ENCODE results near the gene PNPLA1. TPM values are rescaled to one million over a fixed set of nuclear protein-coding genes. Genes with fewer than 3 reads are reported as not detected.
A peak's percentile ranks its signal among the peaks of the same experiment; 100 is the strongest.

Gene PNPLA1
- total RNA-seq, 2 donors from 2014 or later, result not detected

DNA sequence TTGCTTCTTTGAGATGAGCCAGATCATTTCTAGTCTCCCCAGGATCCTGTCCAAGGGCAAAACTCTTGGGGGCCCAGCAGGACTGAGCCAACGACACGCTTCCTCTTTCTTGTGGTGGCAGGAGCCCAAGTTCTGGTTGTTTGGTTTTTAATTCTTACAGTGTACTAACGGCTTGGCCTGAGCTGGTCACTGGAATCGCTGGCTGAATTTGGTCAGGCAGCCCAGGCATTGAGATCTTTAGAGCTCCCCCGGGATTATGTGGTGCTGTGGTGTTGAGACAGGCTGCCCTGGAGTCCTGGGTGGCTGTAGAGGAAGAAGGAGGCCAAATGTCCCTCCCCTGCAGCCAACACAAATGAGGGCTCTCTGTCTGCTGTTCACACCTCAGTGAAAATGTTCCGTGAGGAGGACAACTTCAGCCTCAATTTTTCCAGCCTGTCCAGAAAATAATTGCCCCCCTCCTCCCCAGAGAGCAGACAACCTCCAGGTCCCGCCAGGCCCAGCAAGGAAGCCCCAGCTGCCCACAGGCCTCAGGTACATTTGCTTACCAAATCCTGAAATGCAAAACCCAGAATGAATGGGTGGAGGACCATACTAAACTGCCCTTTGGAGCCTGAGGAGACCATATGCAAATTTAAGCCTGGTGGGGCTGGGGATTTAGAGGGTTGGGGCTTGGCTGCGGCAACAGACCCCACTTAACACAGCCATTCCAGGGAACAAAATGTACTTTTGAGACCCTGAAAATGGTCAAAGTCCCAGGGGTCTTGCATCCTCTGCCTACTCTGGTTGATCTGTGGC is 43.2 kb downstream of the PNPLA1 start:
- no peak for DNase-seq
- WGBS, 2 experiments (ENCODE audit: insufficient coverage in 1 of 2, insufficient read length in 1 of 2), result 92 to 93% methylated on average over 5 to 8 of the region's 8 CpGs
- Mint-ChIP-seq H3K9me3 (peaks cover 5% of the 10 kb centered on the region), H3K27ac (peak overlapping the region; percentile 31), H3K27me3 (ENCODE audit: insufficient read depth) (no peaks in the 10 kb centered on the region), H3K36me3 (ENCODE audit: low read depth) (no peaks in the 10 kb centered on the region), H3K4me1 (peaks cover 36% of the 10 kb centered on the region), H3K4me3 (no peak overlapping the region)
- peaks cover 6% of the 10 kb centered on the region for H3K9me3 ChIP-seq (ENCODE audit: control insufficient read depth, low read length)
- no peak overlapping the region for H3K9ac ChIP-seq (ENCODE audit: extremely low read depth, low read length, poor library complexity, severe bottlenecking)
- H3K27ac ChIP-seq (ENCODE audit: low read depth, low read length), result no peak overlapping the region
- no peak overlapping the region for H3K4me3 ChIP-seq (ENCODE audit: low read length)
- H3K4me1 ChIP-seq (ENCODE audit: control insufficient read depth, insufficient read depth, low read length), result peaks cover 13% of the 10 kb centered on the region
- H3K27me3 ChIP-seq (ENCODE audit: control insufficient read depth, insufficient read depth, low read length, poor library complexity, severe bottlenecking), result no peaks in the 10 kb centered on the region
- TF ChIP-seq, protein P1, sequence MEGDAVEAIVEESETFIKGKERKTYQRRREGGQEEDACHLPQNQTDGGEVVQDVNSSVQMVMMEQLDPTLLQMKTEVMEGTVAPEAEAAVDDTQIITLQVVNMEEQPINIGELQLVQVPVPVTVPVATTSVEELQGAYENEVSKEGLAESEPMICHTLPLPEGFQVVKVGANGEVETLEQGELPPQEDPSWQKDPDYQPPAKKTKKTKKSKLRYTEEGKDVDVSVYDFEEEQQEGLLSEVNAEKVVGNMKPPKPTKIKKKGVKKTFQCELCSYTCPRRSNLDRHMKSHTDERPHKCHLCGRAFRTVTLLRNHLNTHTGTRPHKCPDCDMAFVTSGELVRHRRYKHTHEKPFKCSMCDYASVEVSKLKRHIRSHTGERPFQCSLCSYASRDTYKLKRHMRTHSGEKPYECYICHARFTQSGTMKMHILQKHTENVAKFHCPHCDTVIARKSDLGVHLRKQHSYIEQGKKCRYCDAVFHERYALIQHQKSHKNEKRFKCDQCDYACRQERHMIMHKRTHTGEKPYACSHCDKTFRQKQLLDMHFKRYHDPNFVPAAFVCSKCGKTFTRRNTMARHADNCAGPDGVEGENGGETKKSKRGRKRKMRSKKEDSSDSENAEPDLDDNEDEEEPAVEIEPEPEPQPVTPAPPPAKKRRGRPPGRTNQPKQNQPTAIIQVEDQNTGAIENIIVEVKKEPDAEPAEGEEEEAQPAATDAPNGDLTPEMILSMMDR (conservative IDR thresholded peaks at IDR 0.05), result no peak
- no peaks in the 10 kb centered on the region for H3K36me3 ChIP-seq (ENCODE audit: control insufficient read depth, insufficient read depth, low read length)

DNA sequence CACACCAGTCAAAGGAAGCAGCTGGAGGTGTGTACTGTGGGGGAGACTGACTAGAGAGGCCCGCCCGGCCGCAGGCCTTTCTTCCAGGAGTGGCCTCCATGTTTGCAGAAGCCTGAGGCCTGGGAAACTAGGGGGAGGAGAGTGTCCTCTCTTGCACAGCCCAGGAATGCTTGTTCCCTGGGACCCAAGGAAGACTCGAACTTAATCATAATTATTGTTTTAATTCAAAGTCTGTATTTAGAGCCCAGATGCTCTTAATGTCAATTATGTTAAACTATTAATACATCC is 43.7 kb downstream of the PNPLA1 start:
- WGBS, 2 experiments (ENCODE audit: insufficient coverage in 1 of 2, insufficient read length in 1 of 2), result 89 to 90% methylated on average over 2 to 4 of the region's 4 CpGs
- H3K4me3 ChIP-seq (ENCODE audit: low read length), result no peak overlapping the region
- no peak for DNase-seq
- Mint-ChIP-seq H3K4me3 (no peak overlapping the region), H3K9me3 (peaks cover 5% of the 10 kb centered on the region), H3K36me3 (ENCODE audit: low read depth) (no peaks in the 10 kb centered on the region), H3K27me3 (ENCODE audit: insufficient read depth) (no peaks in the 10 kb centered on the region), H3K4me1 (peaks cover 36% of the 10 kb centered on the region), H3K27ac (peak overlapping the region; percentile 31)
- H3K36me3 ChIP-seq (ENCODE audit: control insufficient read depth, insufficient read depth, low read length), result no peaks in the 10 kb centered on the region
- no peak overlapping the region for H3K9ac ChIP-seq (ENCODE audit: extremely low read depth, low read length, poor library complexity, severe bottlenecking)
- peaks cover 6% of the 10 kb centered on the region for H3K9me3 ChIP-seq (ENCODE audit: control insufficient read depth, low read length)
- TF ChIP-seq, protein P1 (conservative IDR thresholded peaks at IDR 0.05), result no peak
- H3K4me1 ChIP-seq (ENCODE audit: control insufficient read depth, insufficient read depth, low read length), result peaks cover 13% of the 10 kb centered on the region
- no peaks in the 10 kb centered on the region for H3K27me3 ChIP-seq (ENCODE audit: control insufficient read depth, insufficient read depth, low read length, poor library complexity, severe bottlenecking)
- no peak overlapping the region for H3K27ac ChIP-seq (ENCODE audit: low read depth, low read length)

DNA sequence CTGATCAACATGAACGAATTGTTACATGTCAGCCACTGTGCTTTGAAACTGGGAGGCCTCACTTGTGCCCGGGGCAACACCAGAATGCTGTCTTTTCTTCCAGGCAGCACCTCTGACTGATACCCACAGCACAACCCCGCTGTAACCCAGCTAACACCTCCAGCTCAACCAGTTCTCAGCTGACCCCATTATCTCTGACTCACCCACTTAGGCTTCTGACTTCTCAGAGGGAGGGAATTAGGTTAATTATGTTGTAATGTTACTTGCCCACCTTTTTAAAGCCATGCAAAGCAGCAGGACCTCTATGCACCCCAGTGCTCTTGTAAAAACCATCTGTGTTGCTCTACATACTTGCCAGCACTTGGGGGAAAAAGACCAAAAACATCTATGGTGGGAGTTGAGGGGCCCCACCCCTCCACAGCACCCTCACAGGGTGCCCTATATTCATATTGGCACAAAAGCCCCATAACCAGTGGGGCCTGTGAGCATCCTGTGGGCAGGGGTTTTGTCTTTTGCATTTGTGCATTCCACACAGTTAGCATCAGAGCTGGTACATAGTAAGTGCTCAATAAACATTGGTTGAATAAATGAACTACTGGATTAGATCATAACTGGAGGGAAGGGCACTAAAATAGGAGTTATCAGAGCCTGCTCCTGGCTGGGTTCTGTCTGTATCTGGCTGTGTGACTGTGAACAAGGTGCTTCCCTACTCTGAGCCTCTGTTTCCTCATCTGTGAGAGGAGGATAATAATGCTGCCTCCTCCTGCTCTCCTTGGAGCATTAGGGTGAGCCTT is 44.6 kb downstream of the PNPLA1 start:
- peak; percentile 85 for DNase-seq
- no peaks in the 10 kb centered on the region for H3K27me3 ChIP-seq (ENCODE audit: control insufficient read depth, insufficient read depth, low read length, poor library complexity, severe bottlenecking)
- TF ChIP-seq, protein P1 (conservative IDR thresholded peaks at IDR 0.05), result no peak
- no peak overlapping the region for H3K27ac ChIP-seq (ENCODE audit: low read depth, low read length)
- H3K4me3 ChIP-seq (ENCODE audit: low read length), result no peak overlapping the region
- no peak overlapping the region for H3K9ac ChIP-seq (ENCODE audit: extremely low read depth, low read length, poor library complexity, severe bottlenecking)
- H3K9me3 ChIP-seq (ENCODE audit: control insufficient read depth, low read length), result peaks cover 6% of the 10 kb centered on the region
- peaks cover 9% of the 10 kb centered on the region for H3K4me1 ChIP-seq (ENCODE audit: control insufficient read depth, insufficient read depth, low read length)
- WGBS, 2 experiments (ENCODE audit: insufficient coverage in 1 of 2, insufficient read length in 1 of 2), result 25% methylated on average over 3 of the region's 3 CpGs; no CpG with 5 or more reads in 1 of the 2 experiments
- no peaks in the 10 kb centered on the region for H3K36me3 Mint-ChIP-seq (ENCODE audit: low read depth)
- no peaks in the 10 kb centered on the region for H3K36me3 ChIP-seq (ENCODE audit: control insufficient read depth, insufficient read depth, low read length)
- H3K4me1 Mint-ChIP-seq, result peaks cover 31% of the 10 kb centered on the region
- no peaks in the 10 kb centered on the region for H3K27me3 Mint-ChIP-seq (ENCODE audit: insufficient read depth)
- peaks cover 5% of the 10 kb centered on the region for H3K9me3 Mint-ChIP-seq
- peak overlapping the region; percentile 58 for H3K27ac Mint-ChIP-seq
- no peak overlapping the region for H3K4me3 Mint-ChIP-seq

All from endodermal cell (in vitro differentiated cells).